K562 (cell line): Measurements from ENCODE around the gene IGF2BP1. TPM values are rescaled to one million over a fixed set of nuclear protein-coding genes. Genes with fewer than 3 reads are reported as not detected.
A peak's percentile ranks its signal among the peaks of the same experiment; 100 is the strongest.

Experiments
- DACH1 ChIP-seq: fragments of 450-650 bp; IDR thresholded peaks from 2 replicates; pipeline ENCODE4 v1.6.1; 2018; ENCODE audit not compliant: partially characterized antibody
- GATA2 ChIP-seq: sonication (generic); formaldehyde crosslinking; IDR thresholded peaks from 2 replicates; pipeline ENCODE4 v1.4.0; 2020; ENCODE audit warnings: mild to moderate bottlenecking, missing genetic modification reagents
- HLTF ChIP-seq: fragments of 450-650 bp; IDR thresholded peaks from 2 replicates; pipeline ENCODE4 v1.6.1; 2016
- NONO ChIP-seq, 2 experiments: fragments of 200-400 bp in 1 of 2; fragments of 450-650 bp in 1 of 2; formaldehyde crosslinking in 1 of 2; IDR thresholded peaks; 2 replicates each; pipeline ENCODE4 v1.6.1; 2017; ENCODE audit warnings: low read depth in 2 of 2, mild to moderate bottlenecking in 2 of 2, moderate library complexity in 2 of 2, low read length in 1 of 2
- PML ChIP-seq: IDR thresholded peaks from 2 replicates; pipeline ENCODE4 v1.6.1; 2012; ENCODE audit warnings: low read length, inconsistent platforms
- POLR2A ChIP-seq: fragments of 450-650 bp; conservative IDR thresholded peaks from 2 replicates; pipeline ENCODE4 v1.6.1; 2016
- PTRF ChIP-seq: fragments of 450-650 bp; IDR thresholded peaks from 2 replicates; pipeline ENCODE4 v1.6.1; 2016; ENCODE audit warnings: mild to moderate bottlenecking, missing genetic modification characterization, missing compliant biosample characterization
- RBBP5 ChIP-seq: fragments of 200-600 bp; sonication (generic); IDR thresholded peaks from 2 replicates; pipeline ENCODE4 v1.6.1; 2012; ENCODE audit warnings: borderline replicate concordance, mild to moderate bottlenecking, low read length, control low read depth, inconsistent platforms; ENCODE audit not compliant: insufficient read depth, poor library complexity, severe bottlenecking
- SMARCB1 ChIP-seq: IDR thresholded peaks from 2 replicates; pipeline ENCODE4 v1.6.1; 2011; ENCODE audit warnings: improper control_type of control experiment, low read depth; ENCODE audit not compliant: insufficient read length
- YY1 ChIP-seq, 3 experiments: IDR thresholded peaks; 2 replicates each; pipeline ENCODE4 v1.6.1; 2011; ENCODE audit warnings: low read length in 2 of 3, mild to moderate bottlenecking in 2 of 3, moderate library complexity in 2 of 3, borderline replicate concordance in 1 of 3, control low read depth in 1 of 3, low read depth in 1 of 3; ENCODE audit not compliant: insufficient read depth in 3 of 3, insufficient replicate concordance in 2 of 3, control insufficient read depth in 1 of 3, insufficient read length in 1 of 3; ENCODE audit errors: extremely low read depth in 1 of 3
- ZNF23 ChIP-seq: fragments of 250-450 bp; sonication (Bioruptor Pico); IDR thresholded peaks from 2 replicates; pipeline ENCODE4 v1.4.0; 2020; ENCODE audit warnings: mild to moderate bottlenecking
- ZNF277 ChIP-seq: fragments of 250-450 bp; sonication (Bioruptor Pico); IDR thresholded peaks from 2 replicates; pipeline ENCODE4 v1.8.0; 2022; ENCODE audit warnings: inconsistent platforms, mild to moderate bottlenecking, moderate library complexity, borderline replicate concordance
- ZNF408 ChIP-seq: fragments of 250-450 bp; sonication (Bioruptor Pico); IDR thresholded peaks from 2 replicates; pipeline ENCODE4 v1.4.0; 2020; ENCODE audit warnings: low read depth, mild to moderate bottlenecking, moderate library complexity
- ZNF77 ChIP-seq: fragments of 250-450 bp; sonication (Bioruptor Pico); IDR thresholded peaks from 2 replicates; pipeline ENCODE4 v1.5.0; 2020
- polyA plus RNA-seq, 8 experiments: library from polyadenylated mRNA; depleted of rRNA in 4 of 8; stranded (reverse) in 5 of 8; unstranded in 3 of 8; fragments of >200 nt; fragmentation: Nextera tagmentation in 2 of 8; fragmentation: Illumina TruSeq in 1 of 8; extraction: Ambion mirVana in 2 of 8; extraction: Trizol in 1 of 8; gene quantifications; 2 replicates each; pipeline versions ENCODE4 v1.2.1 to v1.2.3, GENCODE V29; 2011 to 2014; ENCODE audit warnings: inconsistent platforms in 1 of 8, missing spikeins in 1 of 8
- total RNA-seq, 7 experiments: library from RNA; depleted of rRNA in 6 of 7; stranded (reverse); fragments of >200 nt in 6 of 7; fragmentation: Illumina TruSeq in 2 of 7; extraction: Trizol in 2 of 7; gene quantifications; 2 replicates each; pipeline versions ENCODE4 v1.2.1 to v1.2.3, GENCODE V29; 2011 to 2021; ENCODE audit warnings: low replicate concordance in 1 of 7
- TF ChIP-seq, protein P1 (sequence below), 3 experiments: fragments of 200-800 bp in 1 of 3; fragments of 250-450 bp in 1 of 3; fragments of 450-650 bp in 1 of 3; sonication (Bioruptor Pico) in 1 of 3; sonication (Bioruptor generic) in 1 of 3; formaldehyde crosslinking in 1 of 3; IDR thresholded peaks; 2 replicates each; pipeline versions ENCODE4 v1.6.1 to v1.8.0; 2016 to 2022; ENCODE audit warnings: mild to moderate bottlenecking in 2 of 3, missing genetic modification characterization in 2 of 3, missing compliant biosample characterization in 1 of 3, moderate library complexity in 1 of 3
- TF ChIP-seq, protein P2 (sequence below): fragments of 250-450 bp; sonication (Bioruptor Pico); IDR thresholded peaks from 2 replicates; pipeline ENCODE4 v1.4.0; 2020

Gene IGF2BP1
- total and polyA plus RNA-seq, 9 of the 15 experiments (the other 6 are each of a cell fraction or from before 2014, with no cell fraction given): 13.0 to 318 (median 53.6) TPM

- TF ChIP-seq, protein P1, sequence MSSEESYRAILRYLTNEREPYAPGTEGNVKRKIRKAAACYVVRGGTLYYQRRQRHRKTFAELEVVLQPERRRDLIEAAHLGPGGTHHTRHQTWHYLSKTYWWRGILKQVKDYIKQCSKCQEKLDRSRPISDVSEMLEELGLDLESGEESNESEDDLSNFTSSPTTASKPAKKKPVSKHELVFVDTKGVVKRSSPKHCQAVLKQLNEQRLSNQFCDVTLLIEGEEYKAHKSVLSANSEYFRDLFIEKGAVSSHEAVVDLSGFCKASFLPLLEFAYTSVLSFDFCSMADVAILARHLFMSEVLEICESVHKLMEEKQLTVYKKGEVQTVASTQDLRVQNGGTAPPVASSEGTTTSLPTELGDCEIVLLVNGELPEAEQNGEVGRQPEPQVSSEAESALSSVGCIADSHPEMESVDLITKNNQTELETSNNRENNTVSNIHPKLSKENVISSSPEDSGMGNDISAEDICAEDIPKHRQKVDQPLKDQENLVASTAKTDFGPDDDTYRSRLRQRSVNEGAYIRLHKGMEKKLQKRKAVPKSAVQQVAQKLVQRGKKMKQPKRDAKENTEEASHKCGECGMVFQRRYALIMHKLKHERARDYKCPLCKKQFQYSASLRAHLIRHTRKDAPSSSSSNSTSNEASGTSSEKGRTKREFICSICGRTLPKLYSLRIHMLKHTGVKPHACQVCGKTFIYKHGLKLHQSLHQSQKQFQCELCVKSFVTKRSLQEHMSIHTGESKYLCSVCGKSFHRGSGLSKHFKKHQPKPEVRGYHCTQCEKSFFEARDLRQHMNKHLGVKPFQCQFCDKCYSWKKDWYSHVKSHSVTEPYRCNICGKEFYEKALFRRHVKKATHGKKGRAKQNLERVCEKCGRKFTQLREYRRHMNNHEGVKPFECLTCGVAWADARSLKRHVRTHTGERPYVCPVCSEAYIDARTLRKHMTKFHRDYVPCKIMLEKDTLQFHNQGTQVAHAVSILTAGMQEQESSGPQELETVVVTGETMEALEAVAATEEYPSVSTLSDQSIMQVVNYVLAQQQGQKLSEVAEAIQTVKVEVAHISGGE (CRISPR knock-in tag; IDR thresholded peaks at IDR 0.05): peak in 1 of 3 experiments; percentile 71; a peak in 2 of 6 replicates
- TF ChIP-seq ZNF408 (CRISPR knock-in tag) (no peak), YY1 (IDR thresholded peaks at IDR 0.05; ENCODE audit: borderline replicate concordance in 1 of 3, control insufficient read depth in 1 of 3, extremely low read depth in 1 of 3, insufficient read depth in 3 of 3, insufficient read length in 1 of 3, insufficient replicate concordance in 2 of 3, low read depth in 1 of 3, low read length in 2 of 3) (peak in 2 of 3 experiments; percentile 56 to 78), HLTF (no peak), RBBP5 (peak; percentile 77), SMARCB1 (no peak), POLR2A (peak; percentile 49), PTRF (tag) (no peak), DACH1 (peak; percentile 59), PML (no peak; the same call in 1 of the 2 replicates), ZNF77 (no peak), ZNF277 (CRISPR knock-in tag) (no peak), NONO (IDR thresholded peaks at IDR 0.05; ENCODE audit: low read depth in 2 of 2, low read length in 1 of 2) (no peak), ZNF23 (no peak), GATA2 (CRISPR knock-in tag) (no peak)
- TF ChIP-seq, protein P2, sequence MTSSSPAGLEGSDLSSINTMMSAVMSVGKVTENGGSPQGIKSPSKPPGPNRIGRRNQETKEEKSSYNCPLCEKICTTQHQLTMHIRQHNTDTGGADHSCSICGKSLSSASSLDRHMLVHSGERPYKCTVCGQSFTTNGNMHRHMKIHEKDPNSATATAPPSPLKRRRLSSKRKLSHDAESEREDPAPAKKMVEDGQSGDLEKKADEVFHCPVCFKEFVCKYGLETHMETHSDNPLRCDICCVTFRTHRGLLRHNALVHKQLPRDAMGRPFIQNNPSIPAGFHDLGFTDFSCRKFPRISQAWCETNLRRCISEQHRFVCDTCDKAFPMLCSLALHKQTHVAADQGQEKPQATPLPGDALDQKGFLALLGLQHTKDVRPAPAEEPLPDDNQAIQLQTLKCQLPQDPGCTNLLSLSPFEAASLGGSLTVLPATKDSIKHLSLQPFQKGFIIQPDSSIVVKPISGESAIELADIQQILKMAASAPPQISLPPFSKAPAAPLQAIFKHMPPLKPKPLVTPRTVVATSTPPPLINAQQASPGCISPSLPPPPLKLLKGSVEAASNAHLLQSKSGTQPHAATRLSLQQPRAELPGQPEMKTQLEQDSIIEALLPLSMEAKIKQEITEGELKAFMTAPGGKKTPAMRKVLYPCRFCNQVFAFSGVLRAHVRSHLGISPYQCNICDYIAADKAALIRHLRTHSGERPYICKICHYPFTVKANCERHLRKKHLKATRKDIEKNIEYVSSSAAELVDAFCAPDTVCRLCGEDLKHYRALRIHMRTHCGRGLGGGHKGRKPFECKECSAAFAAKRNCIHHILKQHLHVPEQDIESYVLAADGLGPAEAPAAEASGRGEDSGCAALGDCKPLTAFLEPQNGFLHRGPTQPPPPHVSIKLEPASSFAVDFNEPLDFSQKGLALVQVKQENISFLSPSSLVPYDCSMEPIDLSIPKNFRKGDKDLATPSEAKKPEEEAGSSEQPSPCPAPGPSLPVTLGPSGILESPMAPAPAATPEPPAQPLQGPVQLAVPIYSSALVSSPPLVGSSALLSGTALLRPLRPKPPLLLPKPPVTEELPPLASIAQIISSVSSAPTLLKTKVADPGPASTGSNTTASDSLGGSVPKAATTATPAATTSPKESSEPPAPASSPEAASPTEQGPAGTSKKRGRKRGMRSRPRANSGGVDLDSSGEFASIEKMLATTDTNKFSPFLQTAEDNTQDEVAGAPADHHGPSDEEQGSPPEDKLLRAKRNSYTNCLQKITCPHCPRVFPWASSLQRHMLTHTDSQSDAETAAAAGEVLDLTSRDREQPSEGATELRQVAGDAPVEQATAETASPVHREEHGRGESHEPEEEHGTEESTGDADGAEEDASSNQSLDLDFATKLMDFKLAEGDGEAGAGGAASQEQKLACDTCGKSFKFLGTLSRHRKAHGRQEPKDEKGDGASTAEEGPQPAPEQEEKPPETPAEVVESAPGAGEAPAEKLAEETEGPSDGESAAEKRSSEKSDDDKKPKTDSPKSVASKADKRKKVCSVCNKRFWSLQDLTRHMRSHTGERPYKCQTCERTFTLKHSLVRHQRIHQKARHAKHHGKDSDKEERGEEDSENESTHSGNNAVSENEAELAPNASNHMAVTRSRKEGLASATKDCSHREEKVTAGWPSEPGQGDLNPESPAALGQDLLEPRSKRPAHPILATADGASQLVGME (CRISPR knock-in tag): no peak
Measured at GRCh38 chr17:48997827-48998586, 822 bp downstream of the IGF2BP1 start (continued).
